Nephron (organoid): Measurements from ENCODE around the gene PRKAR1B.

Source experiments
- H3K27ac Mint-ChIP-seq, 3 experiments: 2 replicates each; pipeline ENCODE4 v1.8.0; 2020; ENCODE audit warnings: mixed read lengths in 3 of 3, mild to moderate bottlenecking in 2 of 3, moderate library complexity in 1 of 3
- H3K27me3 Mint-ChIP-seq: 2 replicates; pipeline ENCODE4 v1.8.0; 2021; ENCODE audit warnings: low read depth, mild to moderate bottlenecking, moderate library complexity, mixed read lengths
- H3K36me3 Mint-ChIP-seq: 2 replicates; pipeline ENCODE4 v1.8.0; 2020; ENCODE audit warnings: low read depth, mixed read lengths
- H3K4me1 Mint-ChIP-seq: 2 replicates; pipeline ENCODE4 v1.8.0; 2020; ENCODE audit warnings: mixed read lengths
- H3K4me3 Mint-ChIP-seq, 3 experiments: 2 replicates each; pipeline ENCODE4 v1.8.0; 2020; ENCODE audit warnings: mild to moderate bottlenecking in 3 of 3, mixed read lengths in 3 of 3, moderate library complexity in 2 of 3
- H3K9me3 Mint-ChIP-seq: 2 replicates; pipeline ENCODE4 v1.8.0; 2020; ENCODE audit warnings: mixed read lengths
- TF ChIP-seq, protein P1 (sequence below), 3 experiments: fragments of 200-600 bp; sonication (generic); IDR thresholded peaks; one replicate each; pipeline ENCODE4 v1.5.0; 2021; ENCODE audit warnings: antibody characterized with exemption in 3 of 3; ENCODE audit not compliant: unreplicated experiment in 3 of 3

The PRKAR1B gene

DNA sequence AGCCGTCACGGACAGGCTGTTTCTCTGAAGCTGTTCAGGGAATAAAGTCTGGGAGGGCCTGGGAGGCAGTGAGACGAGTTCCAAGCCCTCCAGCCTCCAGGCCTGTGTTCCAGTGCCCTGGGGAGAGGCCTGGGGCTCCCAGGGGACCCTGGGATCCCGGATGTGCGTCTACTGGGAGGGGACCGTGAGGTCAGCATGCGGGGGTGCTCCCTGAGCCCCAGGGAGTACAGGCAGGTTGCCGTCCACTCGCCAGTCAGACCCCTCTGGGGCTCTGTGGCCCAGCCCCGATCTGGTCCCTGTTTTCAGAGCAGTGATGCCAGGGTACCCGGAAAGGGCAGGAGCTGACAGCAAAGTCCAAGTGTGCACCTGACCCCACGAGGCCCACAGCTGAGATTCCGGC is 81.5 kb downstream of the PRKAR1B start:
- no peak overlapping the region for H3K27ac Mint-ChIP-seq
- H3K36me3 Mint-ChIP-seq = peaks cover 19% of the 10 kb centered on the region
- H3K9me3 Mint-ChIP-seq = peaks cover 13% of the 10 kb centered on the region
- TF ChIP-seq, protein P1, sequence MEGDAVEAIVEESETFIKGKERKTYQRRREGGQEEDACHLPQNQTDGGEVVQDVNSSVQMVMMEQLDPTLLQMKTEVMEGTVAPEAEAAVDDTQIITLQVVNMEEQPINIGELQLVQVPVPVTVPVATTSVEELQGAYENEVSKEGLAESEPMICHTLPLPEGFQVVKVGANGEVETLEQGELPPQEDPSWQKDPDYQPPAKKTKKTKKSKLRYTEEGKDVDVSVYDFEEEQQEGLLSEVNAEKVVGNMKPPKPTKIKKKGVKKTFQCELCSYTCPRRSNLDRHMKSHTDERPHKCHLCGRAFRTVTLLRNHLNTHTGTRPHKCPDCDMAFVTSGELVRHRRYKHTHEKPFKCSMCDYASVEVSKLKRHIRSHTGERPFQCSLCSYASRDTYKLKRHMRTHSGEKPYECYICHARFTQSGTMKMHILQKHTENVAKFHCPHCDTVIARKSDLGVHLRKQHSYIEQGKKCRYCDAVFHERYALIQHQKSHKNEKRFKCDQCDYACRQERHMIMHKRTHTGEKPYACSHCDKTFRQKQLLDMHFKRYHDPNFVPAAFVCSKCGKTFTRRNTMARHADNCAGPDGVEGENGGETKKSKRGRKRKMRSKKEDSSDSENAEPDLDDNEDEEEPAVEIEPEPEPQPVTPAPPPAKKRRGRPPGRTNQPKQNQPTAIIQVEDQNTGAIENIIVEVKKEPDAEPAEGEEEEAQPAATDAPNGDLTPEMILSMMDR (IDR thresholded peaks at IDR 0.05; ENCODE audit: unreplicated experiment in 3 of 3) = no peak
- no peaks in the 10 kb centered on the region for H3K4me1 Mint-ChIP-seq
- peaks cover 3% of the 10 kb centered on the region for H3K27me3 Mint-ChIP-seq
- no peak overlapping the region for H3K4me3 Mint-ChIP-seq

DNA sequence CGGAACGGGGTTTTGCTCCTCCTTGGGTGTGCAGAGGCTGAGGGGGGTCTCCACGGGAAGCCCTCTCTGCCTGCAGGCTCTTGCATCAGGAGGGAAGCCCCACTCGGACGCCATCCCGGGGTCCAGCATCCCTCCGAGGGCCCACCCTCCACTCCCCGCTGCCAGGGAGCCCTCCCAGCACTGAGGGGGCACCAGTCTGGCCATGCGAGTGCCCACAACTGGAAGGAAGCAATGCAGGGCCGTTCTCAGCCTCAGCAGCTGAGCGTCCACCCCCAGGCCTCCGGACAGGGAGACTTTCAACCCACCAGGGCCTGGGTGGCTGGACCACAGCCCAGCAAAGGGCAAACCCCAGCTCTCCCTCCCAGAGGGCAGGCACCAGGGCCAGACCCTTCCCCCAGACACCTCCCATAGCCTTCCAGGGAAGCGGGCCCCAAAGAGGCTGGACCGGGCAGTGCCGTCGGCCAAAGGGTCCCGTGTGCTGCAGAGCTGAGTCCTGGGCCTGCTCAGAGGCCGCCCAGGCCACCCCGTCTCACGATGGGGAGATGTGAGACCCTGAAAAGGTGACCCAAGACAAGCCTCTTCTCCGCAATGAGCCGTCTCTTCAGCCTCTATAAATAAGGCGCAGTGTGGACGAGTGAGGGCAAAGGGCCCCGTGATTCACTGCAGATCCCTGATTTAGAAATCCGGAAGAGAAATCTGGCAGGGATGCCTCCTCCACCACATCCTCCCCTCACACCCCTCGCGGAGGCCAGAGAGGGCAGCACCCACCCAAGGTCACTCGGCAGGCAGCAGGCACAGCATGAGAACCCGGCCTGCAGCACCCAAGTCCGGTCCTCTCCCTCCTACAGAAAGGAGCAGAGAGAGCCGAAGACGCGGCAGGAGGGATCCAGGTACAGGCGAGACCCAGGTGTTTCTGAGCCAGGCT is 82.4 kb downstream of the PRKAR1B start:
- peaks cover 14% of the 10 kb centered on the region for H3K9me3 Mint-ChIP-seq
- H3K27ac Mint-ChIP-seq = no peak overlapping the region
- peaks cover 20% of the 10 kb centered on the region for H3K36me3 Mint-ChIP-seq
- H3K4me3 Mint-ChIP-seq = no peak overlapping the region
- H3K4me1 Mint-ChIP-seq = no peaks in the 10 kb centered on the region
- peaks cover 3% of the 10 kb centered on the region for H3K27me3 Mint-ChIP-seq
- TF ChIP-seq, protein P1 (IDR thresholded peaks at IDR 0.05; ENCODE audit: unreplicated experiment in 3 of 3) = no peak

- H3K27ac Mint-ChIP-seq = no peak overlapping the region
- no peaks in the 10 kb centered on the region for H3K4me1 Mint-ChIP-seq
- TF ChIP-seq, protein P1 (IDR thresholded peaks at IDR 0.05; ENCODE audit: unreplicated experiment in 3 of 3) = no peak
- peaks cover 11% of the 10 kb centered on the region for H3K9me3 Mint-ChIP-seq
- peaks cover 3% of the 10 kb centered on the region for H3K27me3 Mint-ChIP-seq
- no peak overlapping the region for H3K4me3 Mint-ChIP-seq
- peaks cover 20% of the 10 kb centered on the region for H3K36me3 Mint-ChIP-seq
These were observed 85.1 kb downstream of the PRKAR1B start for GRCh38 chr7:641966-642365.

DNA sequence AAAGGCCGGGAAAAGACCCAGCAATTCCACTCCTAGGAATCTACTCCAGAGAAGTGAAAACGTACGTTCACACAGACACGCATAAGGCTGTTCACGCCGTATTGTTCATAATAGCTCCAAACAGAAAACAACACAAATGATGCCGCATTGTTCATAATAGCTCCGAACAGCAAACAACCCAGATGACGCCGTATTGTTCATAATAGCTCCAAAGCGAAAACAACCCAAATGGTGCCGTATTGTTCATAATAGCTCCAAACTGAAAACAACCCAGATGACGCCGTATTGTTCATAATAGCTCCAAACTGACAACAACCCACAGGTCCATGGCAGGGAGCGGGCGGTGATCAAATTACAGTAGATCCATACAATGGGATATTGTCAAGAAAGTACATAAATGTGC is 85.8 kb downstream of the PRKAR1B start:
- Mint-ChIP-seq H3K9me3 (peaks cover 11% of the 10 kb centered on the region), H3K27me3 (peaks cover 3% of the 10 kb centered on the region), H3K4me1 (no peaks in the 10 kb centered on the region), H3K4me3 (no peak overlapping the region), H3K36me3 (peaks cover 16% of the 10 kb centered on the region), H3K27ac (no peak overlapping the region)
- TF ChIP-seq, protein P1 (IDR thresholded peaks at IDR 0.05; ENCODE audit: unreplicated experiment in 3 of 3) = no peak

DNA sequence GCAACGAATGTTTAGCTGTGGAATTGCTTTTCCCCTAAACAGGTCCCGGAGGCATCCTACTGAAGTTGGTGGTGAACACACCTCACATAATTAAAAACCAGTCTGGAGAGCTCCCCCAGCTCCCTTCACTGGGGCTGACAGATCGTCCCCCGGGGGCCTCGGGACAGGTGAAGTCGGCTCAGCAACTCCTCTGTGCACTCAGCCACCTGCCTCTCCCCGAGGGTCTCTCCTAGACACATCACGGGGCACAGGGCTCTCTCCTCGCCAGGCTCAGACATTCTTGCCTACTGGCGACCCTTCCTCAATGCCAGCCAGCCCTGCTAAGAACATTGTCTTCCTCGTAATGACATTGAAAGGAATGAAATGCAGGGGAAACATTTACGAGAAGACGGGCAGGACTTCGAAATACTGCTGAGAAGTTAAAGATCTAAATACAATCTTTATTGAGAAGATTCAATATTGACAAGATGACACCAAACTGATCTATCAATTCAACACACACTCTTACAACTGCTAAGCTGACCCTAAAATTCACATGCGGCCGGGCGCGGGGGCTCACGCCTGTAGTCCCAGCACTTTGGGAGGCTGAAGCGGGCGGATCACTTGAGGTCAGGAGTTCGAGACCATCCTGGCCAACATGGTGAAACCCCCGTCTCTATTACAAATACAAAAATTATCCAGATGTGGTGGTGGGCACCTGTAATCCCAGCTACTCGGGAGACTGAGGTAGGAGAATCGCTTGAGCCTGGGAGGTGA is 88.6 kb downstream of the PRKAR1B start:
- peaks cover 3% of the 10 kb centered on the region for H3K27me3 Mint-ChIP-seq
- TF ChIP-seq, protein P1 (IDR thresholded peaks at IDR 0.05; ENCODE audit: unreplicated experiment in 3 of 3) = no peak
- H3K4me3 Mint-ChIP-seq = no peak overlapping the region
- no peaks in the 10 kb centered on the region for H3K4me1 Mint-ChIP-seq
- H3K36me3 Mint-ChIP-seq = peaks cover 14% of the 10 kb centered on the region
- peaks cover 11% of the 10 kb centered on the region for H3K9me3 Mint-ChIP-seq
- no peak overlapping the region for H3K27ac Mint-ChIP-seq
